OCI-LY3 (cell line): ENCODE data around the gene CEP131.

Experiments used
- CTCF ChIP-seq: fragments of 200-600, 300-600 bp; sonication (generic); IDR thresholded peaks from 2 replicates; pipeline ENCODE4 v1.5.1; 2014; ENCODE audit warnings: antibody characterized with exemption, low read length, low read depth
- EZH2phosphoT487 ChIP-seq: fragments of 200-600 bp; shearing (Covaris generic); IDR thresholded peaks from 2 replicates; pipeline ENCODE4 v1.6.1; 2018; ENCODE audit warnings: antibody characterized with exemption, mixed run types, low read depth

GRCh38 chr17:81241203-81241602, 18.4 kb upstream of the CEP131 start:
- TF ChIP-seq CTCF (no peak), EZH2phosphoT487 (no peak)
